Measurements from ENCODE around the gene OARD1. TPM values are rescaled to one million over a fixed set of nuclear protein-coding genes. Genes with fewer than 3 reads are reported as not detected.

OARD1 gene
- total and polyA plus RNA-seq, 8 donors: 14.9 to 56.4 (median 47.8) TPM

- ATAC-seq (peak; percentile 68), DNase-seq (peak in 1 of 4 donors; percentile 75)
- peak overlapping the region; percentile 41 to 56 for H3K27ac ChIP-seq
- intact Hi-C loops (cut with DNase I): no loop called here
- TF ChIP-seq CTCF (IDR thresholded peaks at IDR 0.05): no peak
- H3K4me1 ChIP-seq: no peaks in the 10 kb centered on the region
- H3K9me3 ChIP-seq: no peaks in the 10 kb centered on the region
- no peaks in the 10 kb centered on the region for H3K27me3 ChIP-seq
- no peaks in the 10 kb centered on the region for H3K36me3 ChIP-seq
- H3K4me3 ChIP-seq: no peak overlapping the region
Observed at GRCh38 chr6:41040101-41040939, 31.8 kb downstream of the OARD1 start.

GRCh38 chr6:41039060-41039998 lies 32.8 kb downstream of the OARD1 start, which contains the start of gene UNC5CL:
TSS of gene UNC5CL (minus strand) at chr6:41039221. CDS start at chr6:41035074, 4,147 bp downstream.
- Histone ChIP-seq H3K9me3 (no peaks in the 10 kb centered on the region), H3K4me1 (no peaks in the 10 kb centered on the region), H3K4me3 (peak within 1 kb of the TSS in 1 of 2 donors; percentile 6), H3K27me3 (no peaks in the 10 kb centered on the region), H3K27ac (peak within 1 kb of the TSS; percentile 41 to 56), H3K36me3 (no peaks in the 10 kb centered on the region)
- peak in 3 of 4 donors; percentile 36 to 83 (median 82) for DNase-seq
- peak; percentile 62 for TF ChIP-seq CTCF (IDR thresholded peaks at IDR 0.05)
- intact Hi-C loops (cut with DNase I): no loop called here
- peak; percentile 79 for ATAC-seq

- no peak for ATAC-seq
- TF ChIP-seq CTCF (IDR thresholded peaks at IDR 0.05): no peak
- no peak for DNase-seq
- H3K4me3 ChIP-seq: peak overlapping the region in 1 of 2 donors; percentile 6
- H3K27ac ChIP-seq: no peak overlapping the region
- intact Hi-C loops (cut with DNase I): no loop called here
- H3K9me3 ChIP-seq: no peaks in the 10 kb centered on the region
- no peaks in the 10 kb centered on the region for H3K4me1 ChIP-seq
- no peaks in the 10 kb centered on the region for H3K27me3 ChIP-seq
- H3K36me3 ChIP-seq: peaks cover 0 to 4% of the 10 kb centered on the region in 2 donors
Observed at GRCh38 chr6:41038205-41038604, 34.0 kb downstream of the OARD1 start.

GRCh38 chr6:41037107-41037900 lies 34.9 kb downstream of the OARD1 start:
- DNase-seq: no peak
- intact Hi-C loops (cut with DNase I): no loop called here
- no peak overlapping the region for H3K27ac ChIP-seq
- no peaks in the 10 kb centered on the region for H3K9me3 ChIP-seq
- ATAC-seq: no peak
- peaks cover 0 to 4% of the 10 kb centered on the region in 2 donors for H3K36me3 ChIP-seq
- H3K4me3 ChIP-seq: no peak overlapping the region
- H3K4me1 ChIP-seq: no peaks in the 10 kb centered on the region
- TF ChIP-seq CTCF (IDR thresholded peaks at IDR 0.05): no peak
- H3K27me3 ChIP-seq: no peaks in the 10 kb centered on the region
